K562 (cell line): ENCODE measurements around the gene ASAH2B. TPM values are rescaled to one million over a fixed set of nuclear protein-coding genes. Genes with fewer than 3 reads are reported as not detected.
A peak's percentile ranks its signal among the peaks of the same experiment; 100 is the strongest.

ENCODE experiments used
- CHCHD3 ChIP-seq: fragments of 250-450 bp; sonication (Bioruptor Pico); IDR thresholded peaks from 2 replicates; pipeline ENCODE4 v2.1.2; 2022; ENCODE audit warnings: mild to moderate bottlenecking
- CREB1 ChIP-seq, 2 experiments: sonication (generic) in 1 of 2; formaldehyde crosslinking in 1 of 2; IDR thresholded peaks; 2 replicates each; pipeline versions ENCODE4 v1.6.1 to v1.8.0; 2012 to 2022; ENCODE audit warnings: inconsistent platforms in 1 of 2, mild to moderate bottlenecking in 1 of 2, missing genetic modification reagents in 1 of 2, moderate library complexity in 1 of 2
- ELF1 ChIP-seq: fragments of 200-800 bp; sonication (Bioruptor generic); IDR thresholded peaks from 2 replicates; pipeline ENCODE4 v1.6.1; 2016; ENCODE audit warnings: missing genetic modification characterization, missing compliant biosample characterization
- FOXA1 ChIP-seq: fragments of 450-650 bp; IDR thresholded peaks from 2 replicates; pipeline ENCODE4 v1.6.1; 2016; ENCODE audit warnings: mild to moderate bottlenecking, borderline replicate concordance
- HNRNPH1 ChIP-seq: fragments of 200-400 bp; formaldehyde crosslinking; optimal IDR thresholded peaks from 2 replicates; pipeline ENCODE3; 2017; ENCODE audit warnings: low read depth, mild to moderate bottlenecking, low read length, moderate library complexity
- NEUROD1 ChIP-seq: fragments of 150-350 bp; IDR thresholded peaks from 2 replicates; pipeline ENCODE4 v1.6.1; 2014; ENCODE audit warnings: borderline replicate concordance, low read length, low read depth; ENCODE audit not compliant: partially characterized antibody
- NFIX ChIP-seq: fragments of 250-450 bp; sonication (Bioruptor Pico); IDR thresholded peaks from 2 replicates; pipeline ENCODE4 v1.4.0; 2020; ENCODE audit warnings: low read depth, mild to moderate bottlenecking, moderate library complexity
- PCBP1 ChIP-seq: fragments of 200-400 bp; formaldehyde crosslinking; IDR thresholded peaks from 2 replicates; pipeline ENCODE4 v1.6.1; 2018; ENCODE audit warnings: mild to moderate bottlenecking, low read depth, low read length; ENCODE audit not compliant: poor library complexity, severe bottlenecking
- SRSF3 ChIP-seq: fragments of 200-400 bp; formaldehyde crosslinking; IDR thresholded peaks from 2 replicates; pipeline ENCODE4 v1.6.1; 2016; ENCODE audit warnings: mild to moderate bottlenecking, low read length, moderate library complexity; ENCODE audit not compliant: insufficient read depth
- polyA plus RNA-seq, 8 experiments: library from polyadenylated mRNA; depleted of rRNA in 4 of 8; stranded (reverse) in 5 of 8; unstranded in 3 of 8; fragments of >200 nt; fragmentation: Nextera tagmentation in 2 of 8; fragmentation: Illumina TruSeq in 1 of 8; extraction: Ambion mirVana in 2 of 8; extraction: Trizol in 1 of 8; gene quantifications; 2 replicates each; pipeline versions ENCODE4 v1.2.1 to v1.2.3, GENCODE V29; 2011 to 2014; ENCODE audit warnings: inconsistent platforms in 1 of 8, missing spikeins in 1 of 8
- total RNA-seq, 7 experiments: library from RNA; depleted of rRNA in 6 of 7; stranded (reverse); fragments of >200 nt in 6 of 7; fragmentation: Illumina TruSeq in 2 of 7; extraction: Trizol in 2 of 7; gene quantifications; 2 replicates each; pipeline versions ENCODE4 v1.2.1 to v1.2.3, GENCODE V29; 2011 to 2021; ENCODE audit warnings: low replicate concordance in 1 of 7
- TF ChIP-seq, protein P1 (sequence below): sonication (generic); formaldehyde crosslinking; IDR thresholded peaks from 2 replicates; pipeline ENCODE4 v1.8.0; 2023; ENCODE audit warnings: missing genetic modification reagents, mild to moderate bottlenecking, borderline replicate concordance
- TF ChIP-seq, protein P2 (sequence below): IDR thresholded peaks from 2 replicates; pipeline ENCODE4 v1.6.1; 2011; ENCODE audit not compliant: insufficient read length; ENCODE audit errors: extremely low read depth
- TF ChIP-seq, protein P3 (sequence below): fragments of 250-450 bp; sonication (Bioruptor Pico); IDR thresholded peaks from 2 replicates; pipeline ENCODE4 v1.4.0; 2020
- TF ChIP-seq, protein P4 (sequence below): sonication (generic); formaldehyde crosslinking; IDR thresholded peaks from 2 replicates; pipeline ENCODE4 v1.9.0; 2022; ENCODE audit warnings: mild to moderate bottlenecking, missing genetic modification reagents
- TF ChIP-seq, protein P5 (sequence below): fragments of 250-450 bp; sonication (Bioruptor Pico); IDR thresholded peaks from 2 replicates; pipeline ENCODE4 v1.8.0; 2021; ENCODE audit warnings: borderline replicate concordance, mild to moderate bottlenecking, moderate library complexity; ENCODE audit not compliant: poor library complexity, severe bottlenecking
- TF ChIP-seq, protein P6 (sequence below): fragments of 250-450 bp; sonication (Bioruptor Pico); IDR thresholded peaks from 2 replicates; pipeline ENCODE4 v1.4.0; 2020; ENCODE audit warnings: mild to moderate bottlenecking, moderate library complexity, borderline replicate concordance

ASAH2B gene
- total and polyA plus RNA-seq, 9 of the 15 experiments (the other 6 are each of a cell fraction or from before 2014, with no cell fraction given): 5.0 to 18.3 (median 14.4) TPM

DNA sequence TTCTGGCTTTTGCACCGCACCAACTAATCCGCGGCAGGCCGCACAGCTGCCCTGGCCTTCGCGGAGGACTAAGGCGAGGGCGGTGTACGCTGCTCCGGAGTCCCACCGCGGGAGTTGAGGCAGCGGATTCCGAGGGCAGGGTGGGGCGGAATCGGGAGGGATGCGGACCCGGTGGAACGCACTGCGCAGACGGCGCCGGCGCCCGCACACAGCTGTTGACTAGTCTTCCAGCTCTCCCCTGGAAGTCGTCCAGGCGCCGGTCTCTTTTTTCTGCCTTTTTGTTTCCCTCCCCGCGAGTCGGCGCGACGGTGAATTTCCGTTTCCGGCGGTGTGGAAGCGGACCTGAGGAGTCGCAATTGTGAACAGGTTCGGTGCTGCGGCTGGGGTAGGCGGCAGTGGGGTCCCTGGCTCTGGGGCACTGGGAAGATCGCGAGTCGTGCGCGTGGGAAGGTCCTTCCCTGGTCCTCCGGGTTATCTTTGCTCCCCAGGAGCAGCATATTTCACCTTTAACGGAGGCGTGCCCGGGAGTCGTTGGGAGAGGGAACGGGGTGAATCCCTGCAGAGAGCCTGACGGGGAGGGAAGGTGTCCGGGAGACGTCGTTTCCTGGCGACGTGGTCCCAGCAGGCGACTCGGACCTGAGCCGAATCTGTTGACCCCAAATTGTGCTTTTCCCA, at the start of gene ASAH2B (continued):
- TF ChIP-seq, protein P1, sequence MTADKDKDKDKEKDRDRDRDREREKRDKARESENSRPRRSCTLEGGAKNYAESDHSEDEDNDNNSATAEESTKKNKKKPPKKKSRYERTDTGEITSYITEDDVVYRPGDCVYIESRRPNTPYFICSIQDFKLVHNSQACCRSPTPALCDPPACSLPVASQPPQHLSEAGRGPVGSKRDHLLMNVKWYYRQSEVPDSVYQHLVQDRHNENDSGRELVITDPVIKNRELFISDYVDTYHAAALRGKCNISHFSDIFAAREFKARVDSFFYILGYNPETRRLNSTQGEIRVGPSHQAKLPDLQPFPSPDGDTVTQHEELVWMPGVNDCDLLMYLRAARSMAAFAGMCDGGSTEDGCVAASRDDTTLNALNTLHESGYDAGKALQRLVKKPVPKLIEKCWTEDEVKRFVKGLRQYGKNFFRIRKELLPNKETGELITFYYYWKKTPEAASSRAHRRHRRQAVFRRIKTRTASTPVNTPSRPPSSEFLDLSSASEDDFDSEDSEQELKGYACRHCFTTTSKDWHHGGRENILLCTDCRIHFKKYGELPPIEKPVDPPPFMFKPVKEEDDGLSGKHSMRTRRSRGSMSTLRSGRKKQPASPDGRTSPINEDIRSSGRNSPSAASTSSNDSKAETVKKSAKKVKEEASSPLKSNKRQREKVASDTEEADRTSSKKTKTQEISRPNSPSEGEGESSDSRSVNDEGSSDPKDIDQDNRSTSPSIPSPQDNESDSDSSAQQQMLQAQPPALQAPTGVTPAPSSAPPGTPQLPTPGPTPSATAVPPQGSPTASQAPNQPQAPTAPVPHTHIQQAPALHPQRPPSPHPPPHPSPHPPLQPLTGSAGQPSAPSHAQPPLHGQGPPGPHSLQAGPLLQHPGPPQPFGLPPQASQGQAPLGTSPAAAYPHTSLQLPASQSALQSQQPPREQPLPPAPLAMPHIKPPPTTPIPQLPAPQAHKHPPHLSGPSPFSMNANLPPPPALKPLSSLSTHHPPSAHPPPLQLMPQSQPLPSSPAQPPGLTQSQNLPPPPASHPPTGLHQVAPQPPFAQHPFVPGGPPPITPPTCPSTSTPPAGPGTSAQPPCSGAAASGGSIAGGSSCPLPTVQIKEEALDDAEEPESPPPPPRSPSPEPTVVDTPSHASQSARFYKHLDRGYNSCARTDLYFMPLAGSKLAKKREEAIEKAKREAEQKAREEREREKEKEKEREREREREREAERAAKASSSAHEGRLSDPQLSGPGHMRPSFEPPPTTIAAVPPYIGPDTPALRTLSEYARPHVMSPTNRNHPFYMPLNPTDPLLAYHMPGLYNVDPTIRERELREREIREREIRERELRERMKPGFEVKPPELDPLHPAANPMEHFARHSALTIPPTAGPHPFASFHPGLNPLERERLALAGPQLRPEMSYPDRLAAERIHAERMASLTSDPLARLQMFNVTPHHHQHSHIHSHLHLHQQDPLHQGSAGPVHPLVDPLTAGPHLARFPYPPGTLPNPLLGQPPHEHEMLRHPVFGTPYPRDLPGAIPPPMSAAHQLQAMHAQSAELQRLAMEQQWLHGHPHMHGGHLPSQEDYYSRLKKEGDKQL (CRISPR knock-in tag): no peak
- TF ChIP-seq, protein P2, sequence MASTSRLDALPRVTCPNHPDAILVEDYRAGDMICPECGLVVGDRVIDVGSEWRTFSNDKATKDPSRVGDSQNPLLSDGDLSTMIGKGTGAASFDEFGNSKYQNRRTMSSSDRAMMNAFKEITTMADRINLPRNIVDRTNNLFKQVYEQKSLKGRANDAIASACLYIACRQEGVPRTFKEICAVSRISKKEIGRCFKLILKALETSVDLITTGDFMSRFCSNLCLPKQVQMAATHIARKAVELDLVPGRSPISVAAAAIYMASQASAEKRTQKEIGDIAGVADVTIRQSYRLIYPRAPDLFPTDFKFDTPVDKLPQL: no peak
- TF ChIP-seq HNRNPH1: no peak
- peak; percentile 90 for TF ChIP-seq CREB1 (IDR thresholded peaks at IDR 0.05)
- peak; percentile 86 for TF ChIP-seq CREB1 (CRISPR knock-in tag; IDR thresholded peaks at IDR 0.05)
- TF ChIP-seq, protein P3, sequence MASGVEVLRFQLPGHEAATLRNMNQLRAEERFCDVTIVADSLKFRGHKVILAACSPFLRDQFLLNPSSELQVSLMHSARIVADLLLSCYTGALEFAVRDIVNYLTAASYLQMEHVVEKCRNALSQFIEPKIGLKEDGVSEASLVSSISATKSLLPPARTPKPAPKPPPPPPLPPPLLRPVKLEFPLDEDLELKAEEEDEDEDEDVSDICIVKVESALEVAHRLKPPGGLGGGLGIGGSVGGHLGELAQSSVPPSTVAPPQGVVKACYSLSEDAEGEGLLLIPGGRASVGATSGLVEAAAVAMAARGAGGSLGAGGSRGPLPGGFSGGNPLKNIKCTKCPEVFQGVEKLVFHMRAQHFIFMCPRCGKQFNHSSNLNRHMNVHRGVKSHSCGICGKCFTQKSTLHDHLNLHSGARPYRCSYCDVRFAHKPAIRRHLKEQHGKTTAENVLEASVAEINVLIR (CRISPR knock-in tag): peak; percentile 66; the same call in 1 of the 2 replicates
- TF ChIP-seq, protein P4, sequence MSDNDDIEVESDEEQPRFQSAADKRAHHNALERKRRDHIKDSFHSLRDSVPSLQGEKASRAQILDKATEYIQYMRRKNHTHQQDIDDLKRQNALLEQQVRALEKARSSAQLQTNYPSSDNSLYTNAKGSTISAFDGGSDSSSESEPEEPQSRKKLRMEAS (CRISPR knock-in tag): no peak
- peak; percentile 45; the same call in 1 of the 2 replicates for TF ChIP-seq ELF1
- TF ChIP-seq NFIX: no peak
- TF ChIP-seq FOXA1: no peak
- peak; percentile 10 for TF ChIP-seq NEUROD1
- no peak for TF ChIP-seq SRSF3
- no peak for TF ChIP-seq CHCHD3 (CRISPR knock-in tag)
- TF ChIP-seq, protein P5, sequence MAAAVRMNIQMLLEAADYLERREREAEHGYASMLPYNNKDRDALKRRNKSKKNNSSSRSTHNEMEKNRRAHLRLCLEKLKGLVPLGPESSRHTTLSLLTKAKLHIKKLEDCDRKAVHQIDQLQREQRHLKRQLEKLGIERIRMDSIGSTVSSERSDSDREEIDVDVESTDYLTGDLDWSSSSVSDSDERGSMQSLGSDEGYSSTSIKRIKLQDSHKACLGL: no peak
- no peak for TF ChIP-seq PCBP1
- TF ChIP-seq, protein P6, sequence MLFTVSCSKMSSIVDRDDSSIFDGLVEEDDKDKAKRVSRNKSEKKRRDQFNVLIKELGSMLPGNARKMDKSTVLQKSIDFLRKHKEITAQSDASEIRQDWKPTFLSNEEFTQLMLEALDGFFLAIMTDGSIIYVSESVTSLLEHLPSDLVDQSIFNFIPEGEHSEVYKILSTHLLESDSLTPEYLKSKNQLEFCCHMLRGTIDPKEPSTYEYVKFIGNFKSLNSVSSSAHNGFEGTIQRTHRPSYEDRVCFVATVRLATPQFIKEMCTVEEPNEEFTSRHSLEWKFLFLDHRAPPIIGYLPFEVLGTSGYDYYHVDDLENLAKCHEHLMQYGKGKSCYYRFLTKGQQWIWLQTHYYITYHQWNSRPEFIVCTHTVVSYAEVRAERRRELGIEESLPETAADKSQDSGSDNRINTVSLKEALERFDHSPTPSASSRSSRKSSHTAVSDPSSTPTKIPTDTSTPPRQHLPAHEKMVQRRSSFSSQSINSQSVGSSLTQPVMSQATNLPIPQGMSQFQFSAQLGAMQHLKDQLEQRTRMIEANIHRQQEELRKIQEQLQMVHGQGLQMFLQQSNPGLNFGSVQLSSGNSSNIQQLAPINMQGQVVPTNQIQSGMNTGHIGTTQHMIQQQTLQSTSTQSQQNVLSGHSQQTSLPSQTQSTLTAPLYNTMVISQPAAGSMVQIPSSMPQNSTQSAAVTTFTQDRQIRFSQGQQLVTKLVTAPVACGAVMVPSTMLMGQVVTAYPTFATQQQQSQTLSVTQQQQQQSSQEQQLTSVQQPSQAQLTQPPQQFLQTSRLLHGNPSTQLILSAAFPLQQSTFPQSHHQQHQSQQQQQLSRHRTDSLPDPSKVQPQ: no peak
